Measurements from ENCODE around the gene DGKB. TPM values are rescaled to one million over a fixed set of nuclear protein-coding genes. Genes with fewer than 3 reads are reported as not detected.

The DGKB gene
- total and polyA plus RNA-seq, 2 donors (not counting 1 experiment from before 2014, with no cell fraction given) = 0.31 TPM; not detected in 1

GRCh38 chr7:14745076-14745475, 157.5 kb downstream of the DGKB start:
- no peak for DNase-seq (ENCODE audit: low read depth in 2 of 2)
- Histone ChIP-seq H3K79me2 (ENCODE audit: control insufficient read depth, insufficient read depth, low read length) (no peaks in the 10 kb centered on the region), H3K4me1 (ENCODE audit: control insufficient read depth, extremely low read depth, insufficient read depth, low read length) (no peaks in the 10 kb centered on the region), H3K4me3 (replicated peaks in 1 of 4; ENCODE audit: control extremely low read depth in 1 of 4, insufficient read depth in 1 of 4, low read depth in 3 of 4, low read length in 4 of 4) (no peak overlapping the region), H4K20me1 (ENCODE audit: control insufficient read depth, extremely low read depth, insufficient read depth, low read length) (no peaks in the 10 kb centered on the region), H3K9me3 (ENCODE audit: control insufficient read depth, insufficient read depth, low read depth, low read length) (no peaks in the 10 kb centered on the region), H2AFZ (ENCODE audit: low read length) (no peak overlapping the region), H3K27ac (ENCODE audit: insufficient read depth, low read length) (no peak overlapping the region), H3K36me3 (ENCODE audit: control insufficient read depth, insufficient read depth, low read length) (no peaks in the 10 kb centered on the region), H3K27me3 (ENCODE audit: control insufficient read depth, insufficient read depth, low read length) (no peaks in the 10 kb centered on the region), H3K4me2 (ENCODE audit: extremely low read depth, insufficient read depth, low read length) (no peak overlapping the region), H3K9ac (ENCODE audit: insufficient read depth, low read length) (no peak overlapping the region)
- no peak for TF ChIP-seq EZH2 (IDR thresholded peaks at IDR 0.05; ENCODE audit: low read length, missing control alignments)
- TF ChIP-seq, protein P1, sequence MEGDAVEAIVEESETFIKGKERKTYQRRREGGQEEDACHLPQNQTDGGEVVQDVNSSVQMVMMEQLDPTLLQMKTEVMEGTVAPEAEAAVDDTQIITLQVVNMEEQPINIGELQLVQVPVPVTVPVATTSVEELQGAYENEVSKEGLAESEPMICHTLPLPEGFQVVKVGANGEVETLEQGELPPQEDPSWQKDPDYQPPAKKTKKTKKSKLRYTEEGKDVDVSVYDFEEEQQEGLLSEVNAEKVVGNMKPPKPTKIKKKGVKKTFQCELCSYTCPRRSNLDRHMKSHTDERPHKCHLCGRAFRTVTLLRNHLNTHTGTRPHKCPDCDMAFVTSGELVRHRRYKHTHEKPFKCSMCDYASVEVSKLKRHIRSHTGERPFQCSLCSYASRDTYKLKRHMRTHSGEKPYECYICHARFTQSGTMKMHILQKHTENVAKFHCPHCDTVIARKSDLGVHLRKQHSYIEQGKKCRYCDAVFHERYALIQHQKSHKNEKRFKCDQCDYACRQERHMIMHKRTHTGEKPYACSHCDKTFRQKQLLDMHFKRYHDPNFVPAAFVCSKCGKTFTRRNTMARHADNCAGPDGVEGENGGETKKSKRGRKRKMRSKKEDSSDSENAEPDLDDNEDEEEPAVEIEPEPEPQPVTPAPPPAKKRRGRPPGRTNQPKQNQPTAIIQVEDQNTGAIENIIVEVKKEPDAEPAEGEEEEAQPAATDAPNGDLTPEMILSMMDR (conservative IDR thresholded peaks at IDR 0.05 in 1 of 2, IDR thresholded peaks at IDR 0.05 in 1 of 2; ENCODE audit: low read depth in 1 of 2, low read length in 2 of 2) = no peak

DNA sequence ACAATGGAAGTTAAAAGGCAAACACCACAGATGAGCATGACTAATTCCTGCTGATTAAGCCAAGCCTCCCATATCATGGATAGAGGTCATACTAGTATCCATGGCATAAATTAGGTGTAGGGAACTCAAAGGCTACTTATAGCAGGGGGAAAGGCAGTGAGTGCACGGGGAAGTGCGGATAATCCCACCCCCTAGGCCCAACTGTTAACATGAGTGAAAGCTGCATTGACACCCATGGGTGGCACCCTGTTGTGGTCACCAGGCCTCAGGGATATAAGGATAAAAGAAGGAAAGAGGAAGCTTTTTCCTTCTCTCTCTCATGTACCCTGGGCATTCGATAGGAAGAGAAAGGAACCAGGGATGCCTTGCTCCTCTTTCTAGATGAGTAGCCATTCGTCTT, 161.9 kb downstream of the DGKB start:
- Histone ChIP-seq H3K4me2 (ENCODE audit: extremely low read depth, insufficient read depth, low read length) (no peak overlapping the region), H3K27me3 (ENCODE audit: control insufficient read depth, insufficient read depth, low read length) (no peaks in the 10 kb centered on the region), H3K79me2 (ENCODE audit: control insufficient read depth, insufficient read depth, low read length) (no peaks in the 10 kb centered on the region), H3K9ac (ENCODE audit: insufficient read depth, low read length) (no peak overlapping the region), H3K9me3 (ENCODE audit: control insufficient read depth, insufficient read depth, low read depth, low read length) (no peaks in the 10 kb centered on the region), H2AFZ (ENCODE audit: low read length) (no peak overlapping the region), H3K4me1 (ENCODE audit: control insufficient read depth, extremely low read depth, insufficient read depth, low read length) (no peaks in the 10 kb centered on the region), H3K27ac (ENCODE audit: insufficient read depth, low read length) (no peak overlapping the region), H4K20me1 (ENCODE audit: control insufficient read depth, extremely low read depth, insufficient read depth, low read length) (no peaks in the 10 kb centered on the region), H3K36me3 (ENCODE audit: control insufficient read depth, insufficient read depth, low read length) (no peaks in the 10 kb centered on the region), H3K4me3 (replicated peaks in 1 of 4; ENCODE audit: control extremely low read depth in 1 of 4, insufficient read depth in 1 of 4, low read depth in 3 of 4, low read length in 4 of 4) (no peak overlapping the region)
- TF ChIP-seq, protein P1 (conservative IDR thresholded peaks at IDR 0.05 in 1 of 2, IDR thresholded peaks at IDR 0.05 in 1 of 2; ENCODE audit: low read depth in 1 of 2, low read length in 2 of 2) = no peak
- TF ChIP-seq EZH2 (IDR thresholded peaks at IDR 0.05; ENCODE audit: low read length, missing control alignments) = no peak
- DNase-seq (ENCODE audit: low read depth in 2 of 2) = no peak

- no peak overlapping the region for H2AFZ ChIP-seq (ENCODE audit: low read length)
- no peak for DNase-seq (ENCODE audit: low read depth in 2 of 2)
- no peaks in the 10 kb centered on the region for H3K36me3 ChIP-seq (ENCODE audit: control insufficient read depth, insufficient read depth, low read length)
- no peaks in the 10 kb centered on the region for H4K20me1 ChIP-seq (ENCODE audit: control insufficient read depth, extremely low read depth, insufficient read depth, low read length)
- H3K9ac ChIP-seq (ENCODE audit: insufficient read depth, low read length) = no peak overlapping the region
- no peak overlapping the region for H3K4me3 ChIP-seq (replicated peaks in 1 of 4; ENCODE audit: control extremely low read depth in 1 of 4, insufficient read depth in 1 of 4, low read depth in 3 of 4, low read length in 4 of 4)
- no peaks in the 10 kb centered on the region for H3K4me1 ChIP-seq (ENCODE audit: control insufficient read depth, extremely low read depth, insufficient read depth, low read length)
- H3K4me2 ChIP-seq (ENCODE audit: extremely low read depth, insufficient read depth, low read length) = no peak overlapping the region
- H3K79me2 ChIP-seq (ENCODE audit: control insufficient read depth, insufficient read depth, low read length) = no peaks in the 10 kb centered on the region
- H3K27me3 ChIP-seq (ENCODE audit: control insufficient read depth, insufficient read depth, low read length) = no peaks in the 10 kb centered on the region
- TF ChIP-seq EZH2 (IDR thresholded peaks at IDR 0.05; ENCODE audit: low read length, missing control alignments) = no peak
- TF ChIP-seq, protein P1 (conservative IDR thresholded peaks at IDR 0.05 in 1 of 2, IDR thresholded peaks at IDR 0.05 in 1 of 2; ENCODE audit: low read depth in 1 of 2, low read length in 2 of 2) = no peak
- no peaks in the 10 kb centered on the region for H3K9me3 ChIP-seq (ENCODE audit: control insufficient read depth, insufficient read depth, low read depth, low read length)
- H3K27ac ChIP-seq (ENCODE audit: insufficient read depth, low read length) = no peak overlapping the region
Observed at GRCh38 chr7:14739841-14740185, 162.7 kb downstream of the DGKB start.
